Epithelial cell of esophagus (primary cell): ENCODE data around the gene ALG14.
"Not testable (repeated sequence)": the region's sequence is repeated elsewhere in the genome, so short reads cannot be mapped to it uniquely, and the experiment has no call there.

ENCODE experiments used
- DNase-seq: peaks from one replicate; pipeline ENCODE4 v3.0.0; 2010; ENCODE audit warnings: low read depth
- H3K4me3 ChIP-seq: 2 replicates; pipeline ENCODE4 v1.5.1; 2011; ENCODE audit warnings: mild to moderate bottlenecking, low read length, control low read depth
- TF ChIP-seq, protein P1 (sequence below): IDR thresholded peaks from 2 replicates; pipeline ENCODE4 v1.5.1; 2011; ENCODE audit warnings: low read depth, mild to moderate bottlenecking, low read length, control low read depth, inconsistent platforms; ENCODE audit not compliant: insufficient read depth; ENCODE audit errors: missing control alignments

Gene ALG14

GRCh38 chr1:95061445-95062006 is 11.2 kb downstream of the ALG14 start:
- H3K4me3 ChIP-seq, result no peak overlapping the region
- TF ChIP-seq, protein P1, sequence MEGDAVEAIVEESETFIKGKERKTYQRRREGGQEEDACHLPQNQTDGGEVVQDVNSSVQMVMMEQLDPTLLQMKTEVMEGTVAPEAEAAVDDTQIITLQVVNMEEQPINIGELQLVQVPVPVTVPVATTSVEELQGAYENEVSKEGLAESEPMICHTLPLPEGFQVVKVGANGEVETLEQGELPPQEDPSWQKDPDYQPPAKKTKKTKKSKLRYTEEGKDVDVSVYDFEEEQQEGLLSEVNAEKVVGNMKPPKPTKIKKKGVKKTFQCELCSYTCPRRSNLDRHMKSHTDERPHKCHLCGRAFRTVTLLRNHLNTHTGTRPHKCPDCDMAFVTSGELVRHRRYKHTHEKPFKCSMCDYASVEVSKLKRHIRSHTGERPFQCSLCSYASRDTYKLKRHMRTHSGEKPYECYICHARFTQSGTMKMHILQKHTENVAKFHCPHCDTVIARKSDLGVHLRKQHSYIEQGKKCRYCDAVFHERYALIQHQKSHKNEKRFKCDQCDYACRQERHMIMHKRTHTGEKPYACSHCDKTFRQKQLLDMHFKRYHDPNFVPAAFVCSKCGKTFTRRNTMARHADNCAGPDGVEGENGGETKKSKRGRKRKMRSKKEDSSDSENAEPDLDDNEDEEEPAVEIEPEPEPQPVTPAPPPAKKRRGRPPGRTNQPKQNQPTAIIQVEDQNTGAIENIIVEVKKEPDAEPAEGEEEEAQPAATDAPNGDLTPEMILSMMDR, result no peak
- no peak for DNase-seq

- TF ChIP-seq, protein P1, result no peak
- DNase-seq, result no peak
- H3K4me3 ChIP-seq, result no peak overlapping the region
Measured at GRCh38 chr1:95058974-95059373, 13.8 kb downstream of the ALG14 start.

- no peak for DNase-seq
- no peak overlapping the region for H3K4me3 ChIP-seq
- TF ChIP-seq, protein P1, result no peak
Measured at GRCh38 chr1:95057351-95057750, 15.4 kb downstream of the ALG14 start.

- no peak for DNase-seq
- H3K4me3 ChIP-seq, result no peak overlapping the region
- TF ChIP-seq, protein P1, result no peak
Measured at GRCh38 chr1:95049935-95050334, 22.8 kb downstream of the ALG14 start.

DNA sequence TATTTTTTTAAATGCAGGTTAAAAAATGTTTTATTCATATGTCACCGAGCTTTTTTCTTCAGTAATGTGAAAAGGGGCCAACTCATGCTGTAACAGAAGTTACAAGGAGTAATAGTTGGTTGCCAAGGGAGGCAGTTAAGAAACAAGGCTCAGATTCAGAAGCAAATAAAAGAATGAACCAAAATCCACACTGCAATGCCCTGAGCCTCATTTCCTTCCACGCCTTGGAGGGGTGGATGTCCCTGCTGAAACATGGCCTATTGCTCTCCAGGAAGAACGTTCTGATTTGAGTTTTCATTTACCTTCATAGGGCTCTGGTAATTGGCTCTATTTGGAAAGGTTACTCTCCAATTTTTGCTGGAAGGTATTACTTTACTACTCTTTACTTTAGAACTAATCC is 24.4 kb downstream of the ALG14 start:
- TF ChIP-seq, protein P1, result no peak
- DNase-seq, result no peak

DNA sequence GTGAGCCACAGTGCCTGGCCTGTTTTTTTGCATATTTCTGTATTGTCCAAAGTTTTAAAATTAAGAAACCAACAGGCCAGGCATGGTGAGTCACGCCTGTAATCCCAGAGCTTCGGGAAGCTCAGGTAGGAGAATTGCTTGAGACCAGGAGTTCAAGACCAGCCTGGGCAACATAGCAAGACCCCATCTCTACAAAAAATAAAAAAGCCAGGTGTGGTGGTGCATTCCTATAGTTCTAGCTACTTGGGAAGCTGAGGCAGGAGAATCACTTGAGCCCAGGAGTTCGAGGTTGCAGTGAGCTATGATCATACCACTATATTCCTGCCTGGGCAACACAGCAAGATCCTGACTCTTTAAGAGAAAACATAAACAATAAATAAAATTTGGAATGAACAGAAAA is 25.1 kb downstream of the ALG14 start:
- not testable (repeated sequence) for DNase-seq, H3K4me3 ChIP-seq

More for the DNA sequence above, 24.4 kb downstream of the ALG14 start:
- H3K4me3 ChIP-seq, result no peak overlapping the region

DNA sequence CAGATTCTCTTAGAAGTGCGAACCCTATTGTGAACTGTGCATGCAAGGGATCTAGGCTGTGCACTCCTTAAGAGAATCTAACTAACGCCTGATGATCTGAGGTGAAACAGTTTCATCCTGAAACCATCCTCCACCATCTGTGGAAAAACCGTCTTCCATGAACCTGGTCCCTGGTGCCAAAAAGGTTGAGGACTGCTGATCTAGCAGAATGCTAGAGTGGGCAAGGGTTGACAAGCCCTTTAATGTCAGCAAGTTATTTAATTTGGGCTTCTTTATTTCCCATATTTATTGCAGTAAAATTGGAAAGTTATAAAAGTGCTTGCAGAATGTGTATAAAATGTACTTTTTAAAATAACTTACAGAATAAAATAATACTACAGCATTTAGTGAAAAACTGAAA is 26.4 kb downstream of the ALG14 start:
- TF ChIP-seq, protein P1, result no peak

More for the DNA sequence above, 26.4 kb downstream of the ALG14 start:
- H3K4me3 ChIP-seq, result no peak overlapping the region
- no peak for DNase-seq
